Effector memory CD4-positive, alpha-beta T cell (primary cell): ENCODE measurements around the gene GJC2.

Experiments used
- DNase-seq, 3 donors: peaks; one replicate each; pipeline ENCODE4 v3.0.0-alpha.2; 2020
- H3K27ac ChIP-seq: 2 replicates; pipeline ENCODE4 v1.7.0; 2013; ENCODE audit warnings: mild to moderate bottlenecking, low read length, moderate library complexity; ENCODE audit not compliant: insufficient read depth, poor library complexity, severe bottlenecking
- H3K27me3 ChIP-seq: replicated peaks from 2 replicates; pipeline ENCODE4 v1.7.0; 2013; ENCODE audit warnings: mild to moderate bottlenecking, low read length; ENCODE audit not compliant: insufficient read depth, control insufficient read depth, poor library complexity, severe bottlenecking
- H3K36me3 ChIP-seq: 2 replicates; pipeline ENCODE4 v1.7.0; 2013; ENCODE audit warnings: mild to moderate bottlenecking, low read length, moderate library complexity; ENCODE audit not compliant: control insufficient read depth, insufficient read depth
- H3K4me1 ChIP-seq: 2 replicates; pipeline ENCODE4 v1.7.0; 2013; ENCODE audit warnings: low read length, mild to moderate bottlenecking; ENCODE audit not compliant: control insufficient read depth, insufficient read depth, poor library complexity, severe bottlenecking
- H3K4me3 ChIP-seq: 2 replicates; pipeline ENCODE4 v1.7.0; 2013; ENCODE audit warnings: low read length, low read depth, mild to moderate bottlenecking; ENCODE audit not compliant: insufficient read depth, poor library complexity, severe bottlenecking
- H3K9me3 ChIP-seq: 2 replicates; pipeline ENCODE4 v1.7.0; 2013; ENCODE audit warnings: mild to moderate bottlenecking, low read length, moderate library complexity; ENCODE audit not compliant: control insufficient read depth

The GJC2 gene

GRCh38 chr1:228136901-228137300 is 12.8 kb upstream of the GJC2 start:
- peaks cover 12% of the 10 kb centered on the region for H3K4me1 ChIP-seq
- no peak overlapping the region for H3K4me3 ChIP-seq
- DNase-seq, result no peak
- H3K9me3 ChIP-seq, result no peaks in the 10 kb centered on the region
- no peaks in the 10 kb centered on the region for H3K36me3 ChIP-seq
- H3K27ac ChIP-seq, result no peak overlapping the region
- H3K27me3 ChIP-seq, result no peaks in the 10 kb centered on the region

GRCh38 chr1:228139406-228139930 is 10.3 kb upstream of the GJC2 start:
- no peak for DNase-seq
- Histone ChIP-seq H3K4me1 (peaks cover 30% of the 10 kb centered on the region), H3K36me3 (no peaks in the 10 kb centered on the region), H3K4me3 (peak overlapping the region; percentile 60), H3K9me3 (no peaks in the 10 kb centered on the region), H3K27ac (peak overlapping the region; percentile 94), H3K27me3 (no peaks in the 10 kb centered on the region)

- H3K27me3 ChIP-seq, result no peaks in the 10 kb centered on the region
- peaks cover 30% of the 10 kb centered on the region for H3K4me1 ChIP-seq
- H3K4me3 ChIP-seq, result peak within 1 kb of the TSS; percentile 77
- peak within 1 kb of the TSS; percentile 94 for H3K27ac ChIP-seq
- DNase-seq, result peak; percentile 100
- H3K9me3 ChIP-seq, result no peaks in the 10 kb centered on the region
- no peaks in the 10 kb centered on the region for H3K36me3 ChIP-seq
Observed at GRCh38 chr1:228139931-228140723, 9.6 kb upstream of the GJC2 start, which contains the start of gene GUK1. Gene GUK1, plus strand, starts transcription at chr1:228140279. Its CDS starts 24 bp downstream, at chr1:228140303.

- H3K4me1 ChIP-seq, result peaks cover 30% of the 10 kb centered on the region
- no peaks in the 10 kb centered on the region for H3K27me3 ChIP-seq
- H3K9me3 ChIP-seq, result no peaks in the 10 kb centered on the region
- H3K27ac ChIP-seq, result peak overlapping the region; percentile 93
- DNase-seq, result no peak
- H3K4me3 ChIP-seq, result peak overlapping the region; percentile 77
- H3K36me3 ChIP-seq, result peaks cover 4% of the 10 kb centered on the region
Observed at GRCh38 chr1:228140724-228141225, 9.0 kb upstream of the GJC2 start.

- peak in 1 of 3 donors; percentile 28 for DNase-seq
- Histone ChIP-seq H3K4me1 (peaks cover 30% of the 10 kb centered on the region), H3K36me3 (peaks cover 10% of the 10 kb centered on the region), H3K27ac (peak overlapping the region; percentile 93), H3K9me3 (no peaks in the 10 kb centered on the region), H3K27me3 (no peaks in the 10 kb centered on the region), H3K4me3 (peak overlapping the region; percentile 77)
Observed at GRCh38 chr1:228141226-228142044, 8.3 kb upstream of the GJC2 start.

- H3K4me1 ChIP-seq, result peaks cover 30% of the 10 kb centered on the region
- no peak for DNase-seq
- H3K27ac ChIP-seq, result no peak overlapping the region
- peak overlapping the region; percentile 77 for H3K4me3 ChIP-seq
- peaks cover 18% of the 10 kb centered on the region for H3K36me3 ChIP-seq
- H3K9me3 ChIP-seq, result no peaks in the 10 kb centered on the region
- no peaks in the 10 kb centered on the region for H3K27me3 ChIP-seq
Observed at GRCh38 chr1:228142155-228142691, 7.5 kb upstream of the GJC2 start.

GRCh38 chr1:228142701-228143136 is 7.0 kb upstream of the GJC2 start:
- Histone ChIP-seq H3K27ac (no peak overlapping the region), H3K4me3 (no peak overlapping the region), H3K36me3 (peaks cover 23% of the 10 kb centered on the region), H3K27me3 (no peaks in the 10 kb centered on the region), H3K4me1 (peaks cover 30% of the 10 kb centered on the region), H3K9me3 (no peaks in the 10 kb centered on the region)
- no peak for DNase-seq

GRCh38 chr1:228143480-228144192 is 6.1 kb upstream of the GJC2 start:
- Histone ChIP-seq H3K4me3 (no peak overlapping the region), H3K9me3 (no peaks in the 10 kb centered on the region), H3K27ac (no peak overlapping the region), H3K27me3 (no peaks in the 10 kb centered on the region), H3K4me1 (peaks cover 30% of the 10 kb centered on the region), H3K36me3 (peaks cover 32% of the 10 kb centered on the region)
- DNase-seq, result no peak

GRCh38 chr1:228144193-228144992 is 5.3 kb upstream of the GJC2 start:
- H3K4me1 ChIP-seq, result peaks cover 30% of the 10 kb centered on the region
- peaks cover 39% of the 10 kb centered on the region for H3K36me3 ChIP-seq
- no peaks in the 10 kb centered on the region for H3K27me3 ChIP-seq
- DNase-seq, result no peak
- no peaks in the 10 kb centered on the region for H3K9me3 ChIP-seq
- H3K4me3 ChIP-seq, result no peak overlapping the region
- no peak overlapping the region for H3K27ac ChIP-seq
